GM21717 (cell line): ENCODE results near the gene FAHD1.
A peak's percentile ranks its signal among the peaks of the same experiment; 100 is the strongest.

Experiments used
- ATAC-seq: cut with Tn5 transposase; IDR thresholded peaks from one replicate; pipeline ENCODE4 v1.9.1; 2021; ENCODE audit warnings: mild to moderate bottlenecking, moderate library complexity; ENCODE audit not compliant: unreplicated experiment

FAHD1 gene

DNA sequence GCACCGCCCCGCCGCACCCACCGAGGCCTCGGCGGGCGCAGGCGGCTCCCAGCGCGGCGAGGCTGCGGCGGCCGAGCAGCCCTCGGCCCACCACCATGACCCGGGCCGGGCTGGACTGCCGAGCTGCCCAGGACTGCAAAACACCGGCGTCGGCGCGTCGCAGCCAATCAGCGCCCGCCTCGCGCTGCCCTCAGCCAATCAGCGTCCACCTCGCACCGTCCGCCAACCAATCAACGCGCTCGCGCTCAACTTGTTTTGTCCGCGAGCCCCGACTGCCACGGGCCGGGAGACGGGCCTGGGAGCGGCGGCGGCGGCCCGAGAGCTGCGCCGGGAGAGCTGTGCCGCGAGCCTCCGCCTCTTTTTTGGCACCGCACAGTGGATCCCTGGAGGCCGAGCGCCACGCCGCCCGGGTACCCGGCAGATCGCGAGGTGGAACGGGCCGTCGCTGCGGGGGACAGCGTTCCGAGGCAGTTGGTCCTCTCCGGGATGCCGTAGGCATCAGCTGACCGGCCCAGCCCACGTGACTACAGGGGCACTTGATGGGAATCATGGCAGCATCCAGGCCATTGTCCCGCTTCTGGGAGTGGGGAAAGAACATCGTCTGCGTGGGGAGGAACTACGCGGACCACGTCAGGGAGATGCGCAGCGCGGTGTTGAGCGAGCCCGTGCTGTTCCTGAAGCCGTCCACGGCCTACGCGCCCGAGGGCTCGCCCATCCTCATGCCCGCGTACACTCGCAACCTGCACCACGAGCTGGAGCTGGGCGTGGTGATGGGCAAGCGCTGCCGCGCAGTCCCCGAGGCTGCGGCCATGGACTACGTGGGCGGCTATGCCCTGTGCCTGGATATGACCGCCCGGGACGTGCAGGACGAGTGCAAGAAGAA lies at the start of gene FAHD1, which contains the start of gene HAGH:
Gene FAHD1 (plus strand): TSS at position 516 of the 883 bp plus-strand sequence. CDS start 33 bp downstream, at position 549.
Gene HAGH (minus strand): TSS at position 135 of the 883 bp plus-strand sequence. CDS start 38 bp downstream, at position 97.
- peak; percentile 68 for ATAC-seq

DNA sequence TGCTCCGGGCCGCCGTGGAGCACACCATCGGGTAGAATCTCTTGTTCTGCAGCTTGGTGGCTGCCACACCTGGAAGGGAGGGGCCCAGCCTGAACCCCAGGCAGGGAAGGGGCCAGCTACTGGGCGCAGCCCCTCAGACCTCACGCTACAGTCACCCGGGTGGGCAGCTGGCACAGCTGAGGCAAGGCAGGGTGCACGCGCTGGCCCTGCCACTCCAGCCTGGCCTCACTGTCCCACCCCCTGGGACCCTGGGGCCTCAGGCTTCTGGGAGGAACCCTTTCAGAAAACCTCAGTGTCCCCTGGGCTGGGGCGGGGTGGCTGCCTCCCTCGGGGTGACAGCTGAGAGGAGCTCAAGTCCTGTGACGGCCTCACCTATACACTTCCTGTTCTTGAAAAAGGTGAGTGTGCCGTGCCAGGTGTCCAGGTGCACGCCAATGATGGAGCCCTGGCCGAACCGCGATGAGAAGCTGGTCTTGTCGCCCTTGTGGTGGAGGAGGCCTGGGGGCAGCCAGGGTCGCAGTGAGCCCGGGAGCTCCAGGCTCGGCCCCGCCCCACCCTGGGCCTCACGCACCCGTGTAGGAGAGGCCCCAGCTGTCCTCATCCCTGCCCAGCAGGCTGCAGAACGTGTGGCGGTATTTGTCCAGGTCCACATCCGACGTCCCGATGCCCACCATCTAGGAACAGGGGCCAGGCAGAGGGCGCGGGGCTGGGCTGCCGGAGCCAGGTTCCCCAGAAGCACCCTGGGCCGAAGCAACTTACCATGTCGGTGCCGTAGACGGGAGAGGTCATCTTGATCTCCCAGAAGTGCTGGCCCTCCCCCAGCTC lies 49.4 kb upstream of the FAHD1 start:
- no peak for ATAC-seq

DNA sequence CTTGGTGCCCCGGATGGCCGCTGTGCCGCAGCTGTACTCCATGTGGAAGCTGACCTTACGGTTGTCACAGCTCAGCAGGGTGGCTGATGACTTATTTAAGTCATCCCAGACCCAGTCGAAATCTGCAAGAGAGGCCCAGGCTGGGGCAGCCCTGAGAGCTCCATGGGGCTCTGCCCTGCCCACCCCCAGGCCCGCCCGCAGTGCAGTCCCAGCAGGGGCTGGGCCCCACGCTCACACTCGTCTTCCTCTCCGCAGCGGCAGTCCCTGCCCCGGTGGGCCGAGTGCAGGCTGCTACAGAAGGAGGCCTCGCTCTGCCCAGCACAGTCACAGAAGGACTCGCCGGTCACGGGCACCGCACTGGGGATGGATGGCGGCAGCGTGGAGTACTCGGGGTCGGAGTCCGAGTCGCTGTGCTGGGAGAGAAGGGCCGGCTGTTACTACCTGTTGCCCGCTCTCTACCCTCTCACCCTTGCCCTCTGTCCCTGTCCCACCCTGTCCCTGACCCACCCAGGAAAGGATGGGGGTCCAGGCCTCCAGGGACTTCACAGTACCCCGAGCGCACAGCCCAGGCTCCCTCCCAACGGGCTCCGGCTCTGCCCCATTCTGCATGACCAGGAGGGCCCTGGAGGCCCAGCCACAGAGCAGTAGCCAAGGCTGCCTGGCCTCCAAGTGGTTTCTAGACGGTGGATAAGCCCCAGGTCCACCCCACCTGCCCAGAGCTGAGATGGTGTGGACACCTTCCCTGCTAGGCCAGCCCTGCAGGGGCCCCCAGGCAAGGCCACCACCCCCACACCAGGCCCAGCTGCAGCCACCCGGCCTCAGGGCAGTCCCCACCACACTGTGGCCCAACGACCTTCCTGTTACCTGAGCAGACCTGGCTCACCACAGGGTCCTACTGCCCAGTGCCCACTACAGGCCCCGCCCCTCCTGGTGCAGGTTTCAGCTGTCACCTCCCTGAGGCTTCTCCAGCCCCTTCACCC lies 48.5 kb upstream of the FAHD1 start:
- ATAC-seq: no peak

DNA sequence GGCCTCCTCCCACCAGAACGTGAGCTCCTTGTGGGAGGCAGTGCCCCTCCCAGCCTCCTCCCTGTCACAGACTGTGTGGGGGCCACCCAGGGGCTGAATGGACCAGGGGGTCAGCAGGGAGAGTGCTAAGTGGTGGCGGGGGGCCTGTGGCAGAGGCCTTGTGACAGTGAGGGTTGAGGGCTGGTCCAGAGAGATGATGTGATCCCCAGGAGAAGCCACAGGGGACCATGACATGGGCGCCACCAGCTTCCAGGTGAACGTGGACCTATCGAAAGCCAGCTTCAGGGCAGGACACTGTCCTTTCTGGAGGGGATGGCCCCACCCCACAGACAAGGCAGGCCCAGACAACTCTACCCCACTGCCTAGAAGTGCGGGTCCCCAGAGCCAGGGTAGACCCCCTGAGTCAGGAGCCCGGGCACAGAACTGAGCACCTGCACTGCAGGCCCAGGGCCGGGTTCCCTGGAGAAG lies 47.7 kb upstream of the FAHD1 start:
- no peak for ATAC-seq

DNA sequence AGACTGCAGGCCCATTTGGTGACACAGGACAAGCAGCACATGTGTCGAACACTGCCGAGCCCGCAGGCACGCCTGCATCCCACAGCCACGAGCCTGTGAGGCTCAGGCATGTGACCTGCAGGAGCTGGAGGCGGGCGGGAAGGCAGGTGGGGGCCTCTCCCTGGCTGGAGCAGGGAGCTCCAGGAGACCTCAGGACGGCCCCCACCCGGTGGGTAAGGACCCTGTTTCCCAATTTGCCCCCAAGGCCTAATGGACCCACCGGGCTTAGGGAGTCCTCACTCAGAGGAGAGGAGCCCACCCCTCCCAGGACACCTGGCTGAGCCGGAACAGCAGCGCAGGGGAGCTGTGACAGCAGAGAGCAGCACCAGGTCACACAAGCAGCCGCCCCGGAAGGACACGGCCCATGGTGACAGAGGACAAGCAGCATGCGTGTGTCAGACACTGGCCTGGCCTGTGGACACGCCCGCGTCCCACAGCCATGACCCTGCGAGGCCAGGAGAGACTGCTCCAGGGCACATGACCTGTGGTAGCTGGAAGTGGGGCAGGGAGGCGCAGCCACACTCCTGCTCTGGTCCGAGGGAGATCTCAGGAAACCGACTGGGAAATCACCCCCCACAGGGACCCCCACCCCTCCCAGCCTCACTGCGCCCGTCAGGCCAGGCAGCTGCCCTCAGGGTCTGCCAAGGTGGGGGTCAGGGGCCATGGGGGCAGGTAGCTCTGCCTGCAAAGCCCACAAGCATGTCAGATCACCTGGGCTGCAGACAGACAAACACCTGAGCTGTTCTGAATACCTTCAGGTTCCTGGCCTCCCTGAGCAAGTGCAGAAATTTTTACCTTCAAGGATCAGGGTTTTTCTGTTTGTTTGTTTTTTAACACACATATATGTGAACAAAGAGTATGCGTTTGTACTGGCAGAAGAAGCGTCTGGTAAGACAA lies 47.0 kb upstream of the FAHD1 start:
- no peak for ATAC-seq

DNA sequence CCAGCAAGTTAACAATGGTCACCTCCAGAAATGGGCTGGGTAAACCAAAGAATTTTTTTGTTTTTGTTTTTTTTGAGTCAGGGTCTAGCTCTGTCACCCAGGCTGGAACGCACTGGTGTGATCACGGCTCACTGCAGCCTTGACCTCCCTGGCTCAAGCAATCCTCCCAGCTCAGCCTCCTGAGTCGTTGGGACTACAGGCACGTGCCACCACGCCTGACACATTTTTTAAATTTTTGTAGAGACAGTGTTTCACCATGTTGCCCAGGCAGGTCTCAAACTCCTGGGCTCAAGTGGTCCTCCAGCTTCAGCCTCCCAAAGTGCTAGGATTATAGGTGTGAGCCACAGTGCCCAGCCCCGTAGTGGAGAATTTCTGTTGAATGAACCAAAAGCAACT lies 46.3 kb upstream of the FAHD1 start:
- no peak for ATAC-seq

DNA sequence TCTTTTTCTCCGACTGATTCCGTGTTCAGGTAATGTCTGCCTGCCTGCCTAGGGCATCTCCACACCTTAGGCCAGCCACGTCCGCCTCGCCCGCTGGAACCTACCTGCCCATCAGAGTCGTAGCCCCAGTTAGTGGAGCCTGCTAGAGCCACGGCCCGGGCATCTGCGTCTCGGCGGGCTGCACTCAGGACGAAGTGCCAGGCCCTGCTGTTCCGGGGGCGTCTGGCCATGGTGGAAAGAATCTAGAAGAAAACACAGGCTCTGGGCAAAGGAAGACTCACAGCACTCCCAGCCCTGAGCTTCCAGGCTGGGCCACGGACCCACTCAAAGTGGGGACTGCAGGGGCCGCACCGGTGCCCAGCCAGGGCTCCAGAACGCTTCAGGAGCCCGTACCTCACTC lies 45.8 kb upstream of the FAHD1 start:
- no peak for ATAC-seq

DNA sequence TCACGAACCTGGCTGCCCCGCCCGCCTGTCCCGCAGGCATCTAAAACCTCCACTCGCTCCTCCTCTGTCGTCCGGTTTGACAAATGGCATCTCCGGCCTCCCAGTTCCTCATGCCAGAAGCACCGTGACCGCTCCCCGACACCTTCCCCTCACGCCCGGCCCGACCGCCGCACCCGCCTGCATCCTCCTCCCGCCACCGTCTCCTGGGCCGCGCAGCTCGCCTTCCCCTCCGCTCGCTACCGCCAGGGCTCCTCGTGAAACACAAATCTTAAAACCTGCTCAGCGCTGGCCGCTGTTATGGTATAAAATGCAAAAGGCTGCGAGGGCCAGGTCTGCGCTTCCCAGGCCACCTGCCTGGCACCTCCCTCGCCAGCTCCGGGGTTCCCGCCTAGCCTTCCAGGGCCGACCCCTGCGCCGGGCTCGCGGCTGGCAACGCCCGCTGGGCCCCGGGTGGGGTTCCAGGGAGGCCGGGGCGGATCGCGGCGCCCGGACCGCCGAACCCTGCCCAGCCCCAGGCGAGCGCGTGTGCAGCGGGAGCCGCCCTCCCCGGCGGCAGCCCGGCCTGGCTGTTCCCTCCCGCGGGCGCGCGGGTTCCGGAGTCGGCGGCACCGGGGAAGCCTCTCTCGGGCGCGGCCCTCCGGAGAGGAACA lies 45.1 kb upstream of the FAHD1 start:
- no peak for ATAC-seq

DNA sequence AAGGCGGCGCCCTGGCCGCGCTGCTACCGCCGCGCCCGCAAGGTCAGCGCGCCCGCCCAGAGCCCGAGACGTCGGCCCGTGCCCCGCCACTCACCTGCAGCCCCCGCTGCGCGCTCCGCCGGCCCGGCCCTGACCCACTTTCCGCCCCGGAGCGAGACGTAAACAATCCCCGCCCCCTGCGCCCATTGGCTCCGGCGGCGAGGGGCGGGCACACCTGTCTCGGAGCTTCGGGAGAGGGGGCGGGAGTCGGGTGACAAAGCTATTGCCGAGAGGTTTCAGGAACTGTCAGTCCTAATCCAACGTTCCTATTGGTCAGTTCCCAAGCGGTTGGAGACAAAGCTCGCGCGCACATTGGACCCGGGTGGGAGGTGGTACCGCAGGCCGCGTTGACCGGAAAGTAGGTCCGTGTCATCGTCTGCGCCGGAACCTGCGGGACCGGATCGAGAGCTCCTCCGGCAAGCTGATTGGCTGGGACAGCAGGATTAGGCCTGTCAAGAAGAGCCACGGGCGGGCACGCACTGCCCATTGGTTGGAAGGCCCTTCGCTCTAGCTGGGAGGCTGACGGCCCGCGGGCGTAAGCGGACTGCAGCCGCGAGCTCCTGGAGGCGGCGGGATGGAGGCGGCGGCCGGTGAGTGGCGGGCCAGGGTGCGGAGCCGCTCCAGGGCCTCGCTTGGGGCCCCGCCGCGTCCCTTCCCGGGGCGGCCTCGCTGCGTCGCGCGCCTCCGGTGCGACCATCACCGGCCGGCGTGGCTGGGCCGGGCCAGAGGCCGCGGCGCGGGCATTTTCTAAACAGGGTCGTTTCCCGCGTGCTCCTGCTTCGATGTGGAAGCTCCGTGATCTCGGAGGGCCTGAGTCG lies 44.4 kb upstream of the FAHD1 start, which contains the start of the genes NUBP2 and SPSB3:
Gene NUBP2 (plus strand): TSS at position 553 of the 857 bp plus-strand sequence. CDS start 61 bp downstream, at position 614.
Gene SPSB3 (minus strand): TSS at position 164 of the 857 bp plus-strand sequence. CDS start 1,088 bp downstream, outside the sequence.
- peak; percentile 72 for ATAC-seq

DNA sequence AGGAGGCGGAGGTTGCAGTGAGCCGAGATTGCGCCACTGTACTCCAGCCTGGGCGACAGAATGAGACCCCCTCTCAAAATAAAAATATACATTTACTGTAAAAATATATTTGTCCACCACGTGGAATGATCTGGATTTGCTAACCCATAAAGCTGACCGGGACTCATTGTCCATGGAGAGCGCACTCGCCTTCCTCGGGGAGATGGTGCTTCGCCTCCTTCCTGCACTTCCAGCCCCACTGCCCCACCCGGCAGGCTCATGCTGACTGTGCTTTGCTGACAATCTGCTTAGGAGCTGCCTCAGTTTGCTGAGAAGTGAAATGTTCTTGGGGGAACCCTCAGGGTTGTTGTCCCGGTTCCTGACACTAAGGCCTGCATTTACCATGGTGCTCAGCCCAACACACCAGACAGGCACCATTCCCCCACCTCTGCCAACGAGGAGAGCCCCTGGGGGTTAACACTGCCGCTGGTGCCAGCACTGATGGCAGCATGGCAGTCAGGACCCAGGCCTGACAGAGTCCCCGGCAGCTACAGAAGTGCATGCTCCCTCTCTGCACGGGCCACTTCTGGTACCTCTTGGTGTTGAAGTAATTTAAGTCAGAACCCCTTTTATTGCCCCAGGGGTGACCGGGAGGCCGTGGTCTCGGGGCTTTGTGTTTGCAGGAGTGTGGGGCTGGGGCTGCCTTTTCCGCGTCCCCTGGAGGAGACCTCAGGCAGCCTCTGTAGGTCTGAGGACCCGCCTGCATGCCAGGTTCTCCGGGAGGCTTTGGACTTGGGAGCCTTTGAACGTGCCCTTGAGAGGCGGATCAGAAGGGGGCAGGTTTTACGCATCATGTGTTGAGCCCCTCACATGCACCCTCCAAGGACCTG lies 41.8 kb upstream of the FAHD1 start:
- ATAC-seq: no peak

DNA sequence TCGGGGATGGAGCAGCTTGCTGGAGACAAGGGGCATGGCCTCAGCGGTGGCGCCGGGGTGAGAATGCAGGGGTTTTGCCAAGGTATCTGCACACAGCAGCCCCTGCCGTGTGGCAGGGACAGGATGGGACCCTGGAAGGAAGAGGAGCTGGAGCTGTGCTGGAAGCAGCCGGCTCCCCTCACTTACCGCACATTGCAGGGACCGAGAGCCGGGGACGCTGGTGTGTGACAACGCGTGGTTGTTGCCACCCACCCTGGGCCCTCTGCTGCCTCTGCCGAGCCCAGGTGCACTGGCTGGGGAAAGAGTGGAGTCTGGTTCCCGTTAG lies 41.2 kb upstream of the FAHD1 start:
- no peak for ATAC-seq

DNA sequence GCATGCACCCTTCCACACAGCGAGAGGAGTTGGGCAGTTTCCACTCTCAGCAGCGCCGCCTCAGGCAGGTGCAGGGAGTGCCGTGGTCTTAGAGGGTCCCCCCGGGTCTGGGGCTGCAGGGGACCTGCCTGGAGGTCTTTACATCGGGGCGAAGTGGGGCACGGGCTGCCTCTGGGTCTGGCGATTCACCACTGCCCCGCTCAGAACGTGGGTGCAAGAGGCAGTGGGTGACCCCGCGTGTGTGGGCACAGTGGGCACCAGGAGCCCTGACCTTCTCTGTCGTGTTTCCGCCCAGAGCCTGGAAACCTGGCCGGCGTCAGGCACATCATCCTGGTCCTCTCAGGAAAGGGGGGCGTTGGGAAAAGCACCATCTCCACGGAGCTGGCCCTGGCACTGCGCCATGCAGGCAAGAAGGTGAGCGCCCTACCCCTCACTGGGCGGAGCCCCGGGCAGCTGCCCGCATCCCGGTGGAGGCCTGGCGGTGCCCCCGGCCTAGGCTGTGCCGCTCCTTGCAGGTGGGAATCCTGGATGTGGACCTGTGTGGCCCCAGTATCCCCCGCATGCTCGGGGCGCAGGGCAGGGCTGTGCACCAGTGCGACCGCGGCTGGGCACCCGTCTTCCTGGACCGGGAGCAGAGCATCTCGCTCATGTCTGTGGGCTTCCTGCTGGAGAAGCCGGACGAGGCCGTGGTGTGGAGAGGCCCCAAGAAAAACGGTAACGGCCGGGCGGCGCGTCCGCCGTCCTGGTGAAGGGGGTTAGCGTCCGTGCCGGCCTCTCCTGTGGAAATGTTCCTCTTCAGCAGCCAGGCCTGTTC lies 40.6 kb upstream of the FAHD1 start:
- ATAC-seq: no peak

DNA sequence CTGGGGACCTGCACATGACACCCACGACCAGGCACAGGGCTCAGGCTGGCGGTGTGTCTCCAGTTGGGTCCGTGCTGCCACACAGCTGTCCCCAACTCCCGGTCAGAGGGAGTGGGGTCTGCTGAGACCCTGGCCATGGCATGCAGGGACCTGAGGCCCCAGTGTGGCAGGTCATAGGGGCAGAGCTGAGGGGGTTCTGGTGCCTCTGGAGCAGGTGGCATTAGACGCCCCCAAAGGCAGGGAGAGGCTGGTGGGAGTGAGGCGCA lies 40.0 kb upstream of the FAHD1 start:
- no peak for ATAC-seq

DNA sequence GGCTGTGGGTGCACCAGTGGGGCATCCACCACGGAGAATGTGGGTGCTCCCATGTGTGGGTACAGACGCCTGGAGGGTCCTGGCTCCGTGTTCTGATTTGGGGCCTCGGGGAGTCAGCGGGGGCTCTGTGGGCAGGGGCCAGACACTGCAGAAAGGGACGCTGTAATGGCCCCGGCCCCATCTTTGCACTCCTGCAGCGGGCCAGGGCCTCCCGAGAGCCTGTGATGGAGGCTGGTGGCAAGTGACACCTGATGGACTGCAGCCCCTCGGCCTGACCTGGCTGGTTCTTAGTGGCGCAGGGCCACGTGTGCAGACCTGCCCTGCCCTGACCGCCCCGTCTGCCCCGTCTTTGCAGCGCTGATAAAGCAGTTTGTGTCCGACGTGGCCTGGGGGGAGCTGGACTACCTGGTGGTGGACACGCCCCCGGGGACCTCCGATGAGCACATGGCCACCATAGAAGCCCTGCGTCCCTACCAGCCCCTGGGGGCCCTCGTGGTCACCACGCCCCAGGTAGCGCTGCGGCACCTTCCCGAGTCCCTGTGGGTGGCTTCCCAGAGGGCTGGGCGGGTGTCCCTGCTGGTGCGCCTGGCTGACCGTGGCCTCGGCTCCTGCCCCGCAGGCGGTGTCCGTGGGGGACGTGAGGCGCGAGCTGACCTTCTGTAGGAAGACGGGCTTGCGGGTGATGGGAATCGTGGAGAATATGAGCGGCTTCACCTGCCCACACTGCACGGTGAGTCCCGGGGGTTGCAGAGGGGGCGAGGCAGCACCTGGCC lies 39.5 kb upstream of the FAHD1 start:
- no peak for ATAC-seq

DNA sequence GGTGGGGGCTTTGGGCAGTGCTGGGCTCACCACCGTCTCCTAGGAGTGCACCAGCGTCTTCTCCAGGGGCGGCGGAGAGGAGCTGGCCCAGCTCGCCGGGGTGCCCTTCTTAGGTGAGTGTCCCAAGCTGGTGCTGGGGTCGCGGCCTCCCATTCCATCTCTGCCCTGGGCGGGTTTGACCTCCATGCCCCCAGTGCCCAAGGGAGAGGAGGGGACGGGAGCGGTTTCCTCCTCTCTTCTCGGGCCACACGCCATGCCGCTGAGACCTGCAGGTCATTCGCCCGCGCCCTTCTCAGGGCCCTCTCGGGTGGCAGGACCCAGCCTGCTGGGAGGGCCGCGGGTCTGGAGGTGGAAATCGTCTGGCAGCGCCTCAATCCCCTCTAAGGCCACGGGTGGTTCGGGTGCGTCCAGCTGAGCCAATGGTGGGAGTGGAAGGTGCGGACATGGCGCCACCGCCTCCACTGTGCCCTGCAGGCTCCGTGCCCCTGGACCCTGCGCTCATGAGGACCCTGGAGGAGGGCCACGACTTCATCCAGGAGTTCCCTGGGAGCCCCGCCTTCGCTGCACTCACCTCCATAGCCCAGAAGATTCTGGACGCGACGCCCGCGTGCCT lies 38.8 kb upstream of the FAHD1 start:
- ATAC-seq: no peak
